Kidney capillary endothelial cell (primary cell): ENCODE measurements around the gene OLFM1.
"Not testable (repeated sequence)": the region's sequence is repeated elsewhere in the genome, so short reads cannot be mapped to it uniquely, and the experiment has no call there.

ENCODE experiments used
- DNase-seq: peaks from one replicate; pipeline ENCODE4 v3.0.0-alpha.2; 2018; ENCODE audit warnings: low spot score

OLFM1 gene

DNA sequence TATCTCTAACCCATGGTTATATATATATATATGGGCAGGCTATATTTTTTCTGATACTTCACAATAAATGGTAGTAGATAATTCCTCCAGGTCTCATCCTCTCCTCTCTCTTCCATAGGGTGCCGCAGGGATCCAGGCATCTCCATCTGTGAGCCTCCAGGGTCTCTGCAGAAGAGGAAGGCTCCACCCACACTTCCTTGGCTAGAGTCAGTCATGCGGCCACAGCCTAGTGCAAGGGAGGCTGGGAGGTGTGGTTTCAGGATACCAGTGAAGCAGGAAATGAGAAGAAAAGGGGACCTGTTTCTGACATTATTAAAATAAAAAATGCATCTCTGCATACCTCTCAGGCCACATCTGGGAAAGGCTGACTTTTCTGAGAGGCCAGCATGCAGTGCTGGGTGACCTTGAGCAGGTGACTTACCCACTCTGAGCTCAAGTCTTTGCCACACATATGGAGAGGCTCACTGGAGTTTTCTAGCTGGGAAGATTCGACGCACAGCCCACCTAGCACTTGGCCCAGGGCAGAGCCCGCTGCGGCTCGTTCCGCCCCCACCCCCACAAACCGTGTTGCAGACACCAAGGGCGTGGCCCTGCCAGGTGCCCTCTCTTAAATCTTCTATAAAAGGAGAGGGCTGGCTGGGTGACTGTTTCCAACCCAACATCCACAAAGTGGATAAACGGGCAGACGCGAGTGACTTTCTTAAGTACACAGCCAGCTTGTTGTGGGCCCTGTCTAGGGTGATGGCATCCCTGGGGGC is 47.9 kb downstream of the OLFM1 start:
- DNase-seq: no peak

DNA sequence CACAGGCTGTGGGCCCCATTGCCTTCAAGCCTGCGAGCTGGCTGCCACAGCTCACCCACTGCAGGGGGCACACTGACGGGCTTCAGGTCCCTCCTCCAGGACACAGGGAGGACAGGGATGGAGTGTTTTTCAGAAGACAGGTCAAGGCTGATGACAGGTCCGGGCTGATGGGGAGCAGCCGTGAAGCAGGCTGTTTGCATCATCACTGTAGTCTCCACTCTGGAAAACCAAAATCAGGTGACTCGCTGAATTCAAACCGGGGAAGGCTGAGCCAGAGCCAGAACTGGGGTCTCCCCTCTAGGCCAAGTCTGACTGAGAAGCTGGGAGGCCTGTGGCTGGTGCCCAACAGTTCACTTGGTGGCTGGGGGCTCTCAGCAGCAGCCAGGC is 48.5 kb downstream of the OLFM1 start:
- no peak for DNase-seq

DNA sequence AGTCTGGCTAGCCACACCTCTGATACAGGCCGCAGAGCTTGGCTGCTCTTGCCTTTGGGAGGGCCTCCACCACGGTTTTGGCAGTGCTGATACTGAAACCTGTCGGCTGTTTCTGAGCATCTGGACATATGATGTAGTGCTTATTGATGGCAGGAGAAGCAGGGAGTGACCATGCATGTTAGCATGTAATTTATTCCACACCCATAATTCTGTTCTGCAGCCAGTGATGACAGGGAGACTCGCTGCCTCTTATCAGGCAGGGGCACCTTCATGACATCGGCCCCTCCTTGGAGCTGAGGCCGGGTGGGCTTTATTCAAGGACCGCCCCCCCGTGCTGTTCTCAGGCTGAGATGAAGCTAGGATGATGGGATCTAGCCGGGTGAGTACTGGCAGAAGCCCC is 49.0 kb downstream of the OLFM1 start:
- no peak for DNase-seq

DNA sequence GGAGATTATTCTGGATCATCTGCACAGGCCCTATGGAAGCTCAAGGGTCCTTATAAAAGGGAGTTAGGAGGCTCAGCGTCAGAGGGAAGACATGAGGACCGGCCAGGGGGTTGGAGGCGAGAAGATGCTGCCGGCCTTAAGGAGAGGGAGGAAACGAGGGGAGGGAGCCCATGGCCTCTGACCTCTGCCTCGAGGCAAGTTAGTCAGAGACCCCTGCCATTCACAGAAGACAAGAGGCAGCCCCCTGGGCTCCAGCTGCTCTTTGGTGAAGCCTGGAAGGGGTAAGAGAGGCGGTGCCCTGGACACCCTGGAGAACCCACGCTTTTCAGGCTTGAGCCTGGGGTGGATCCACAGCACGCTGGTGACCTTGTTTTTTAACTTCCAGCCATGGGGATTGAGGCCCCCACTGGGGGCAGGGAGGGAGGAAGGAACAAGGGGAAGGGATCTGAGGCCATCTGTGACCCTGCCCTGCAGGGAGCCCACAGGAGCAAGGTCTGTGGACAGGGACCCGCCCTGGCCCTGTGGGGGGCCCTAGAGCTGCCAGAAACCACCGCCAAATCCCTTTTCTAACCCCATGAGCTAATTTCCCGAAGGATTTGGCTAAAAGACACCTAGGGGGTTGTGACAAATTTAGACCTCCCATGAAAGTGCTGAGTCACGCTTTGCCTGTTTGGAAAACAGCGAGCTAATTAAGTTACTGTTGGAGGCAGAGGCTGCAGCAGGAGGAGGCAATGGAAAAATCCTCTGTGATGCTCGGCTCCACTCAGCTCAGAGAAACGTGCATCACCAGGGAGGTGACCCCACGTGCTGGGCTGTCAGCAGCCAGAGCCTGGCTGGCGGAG is 49.7 kb downstream of the OLFM1 start:
- no peak for DNase-seq

DNA sequence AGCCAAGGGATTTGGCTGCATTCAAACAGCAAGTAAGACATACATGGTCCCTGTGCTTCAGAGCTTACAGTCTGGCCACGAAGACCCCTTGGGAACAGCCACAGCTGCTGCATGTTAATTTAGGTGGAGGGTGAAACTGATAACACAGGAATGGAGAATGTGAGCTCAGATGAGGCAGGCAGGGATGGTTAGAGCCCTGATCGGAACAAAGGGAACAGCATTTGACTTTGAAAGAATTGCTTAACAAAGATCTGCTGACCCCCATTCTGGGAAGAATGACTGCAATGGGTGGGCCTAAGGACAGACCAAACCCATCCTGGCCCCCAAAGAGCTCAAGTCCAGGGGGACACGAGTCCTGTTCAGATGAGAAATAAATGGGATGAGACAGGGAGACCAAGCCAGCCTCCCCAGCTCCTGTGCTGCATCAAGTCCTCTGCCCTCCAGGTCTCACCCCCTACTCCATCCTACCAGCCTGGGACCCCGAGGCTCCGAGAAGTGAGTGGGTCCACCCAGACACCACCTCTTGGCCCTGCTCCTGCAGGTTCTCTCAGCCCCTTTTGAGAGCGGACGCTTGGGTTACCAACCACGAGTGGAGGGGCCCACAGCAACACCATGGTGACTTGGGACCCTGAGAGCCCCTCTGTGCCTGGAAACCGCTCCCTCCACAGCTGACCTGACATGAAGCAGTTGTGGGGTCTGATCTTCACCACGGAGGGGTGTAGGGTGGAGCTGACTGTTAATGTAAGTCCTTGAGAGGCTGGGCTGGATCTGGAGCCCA is 50.8 kb downstream of the OLFM1 start:
- no peak for DNase-seq

DNA sequence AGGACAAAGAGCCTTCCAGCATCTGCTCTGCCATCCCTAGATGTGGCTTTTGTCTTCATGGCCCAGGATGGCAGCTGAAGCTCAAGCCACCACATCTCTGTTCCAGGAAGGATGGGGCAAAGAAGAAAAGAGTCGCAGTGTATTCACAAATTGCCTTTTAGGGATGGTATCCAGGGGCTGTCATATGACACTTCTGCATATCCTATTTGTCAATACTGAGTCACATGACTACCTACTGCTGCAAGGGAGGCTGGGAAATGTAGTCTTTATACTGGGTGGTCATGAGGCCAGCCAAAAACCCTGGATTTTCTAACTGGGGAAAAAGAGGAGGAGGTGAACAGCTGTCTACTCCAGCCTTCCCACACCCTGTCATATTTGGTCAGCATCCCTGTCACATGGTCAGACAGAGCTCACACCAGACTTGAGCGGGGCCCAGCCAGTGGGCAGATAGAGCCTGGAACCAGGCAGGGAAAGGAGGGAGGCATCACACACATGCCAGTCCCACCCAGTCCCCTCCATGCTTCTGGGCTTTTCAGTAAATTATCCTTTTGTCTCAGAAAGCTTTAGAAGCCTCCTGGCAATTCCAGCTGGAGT is 52.0 kb downstream of the OLFM1 start:
- DNase-seq: no peak

DNA sequence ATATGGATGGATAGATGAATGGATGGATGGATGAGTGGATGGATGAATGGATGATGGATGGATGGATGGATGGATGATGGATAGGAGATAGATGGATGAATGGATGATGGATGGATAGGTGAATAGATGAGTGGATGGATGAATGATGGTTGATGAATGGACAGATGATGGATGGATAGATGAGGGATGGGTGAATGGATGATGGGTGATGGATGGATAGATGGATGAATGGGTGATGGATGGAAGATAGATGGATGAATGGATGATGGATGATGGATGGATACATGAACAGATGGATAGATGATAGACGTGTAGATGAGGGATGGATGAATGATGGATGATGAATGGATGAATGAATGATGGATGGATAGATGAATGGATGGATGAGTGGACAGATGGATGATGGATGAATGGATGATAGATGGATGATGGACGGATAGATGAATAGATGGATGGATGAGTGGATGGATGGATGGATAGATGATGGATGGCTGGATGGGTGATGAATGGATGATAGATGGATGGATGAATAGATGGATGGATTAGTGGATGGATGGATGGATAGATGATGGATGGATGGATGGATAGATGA is 53.8 kb downstream of the OLFM1 start:
- DNase-seq: no peak

DNA sequence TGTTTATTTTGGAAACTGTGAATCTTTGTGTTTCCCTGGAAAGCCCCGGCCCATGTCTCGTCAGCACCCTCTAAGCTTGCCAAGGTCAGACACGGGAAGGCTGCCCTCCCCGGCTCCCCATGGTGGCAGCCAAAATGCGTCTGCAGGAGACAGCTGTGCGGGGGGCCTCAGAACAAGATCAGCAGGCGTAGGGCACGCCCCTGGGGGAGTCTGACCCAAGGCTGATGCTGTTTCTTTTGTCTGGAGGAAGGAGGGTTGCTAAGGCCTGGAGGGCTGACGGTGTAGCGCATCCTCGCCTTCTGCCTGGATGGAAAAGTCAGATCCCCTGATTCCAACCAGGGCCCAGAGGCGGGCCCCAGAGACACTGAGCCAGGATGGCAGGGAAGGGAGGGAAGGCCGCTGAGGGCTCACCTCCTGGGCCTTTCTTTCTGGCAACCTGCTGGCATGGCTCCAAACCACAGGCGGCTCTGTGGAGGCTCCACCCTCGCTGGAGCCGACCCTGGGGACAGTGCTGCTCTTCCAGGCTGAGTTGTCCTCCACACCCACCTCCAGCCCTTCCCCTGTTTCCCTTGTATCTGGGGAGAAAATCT is 57.2 kb downstream of the OLFM1 start:
- no peak for DNase-seq

DNA sequence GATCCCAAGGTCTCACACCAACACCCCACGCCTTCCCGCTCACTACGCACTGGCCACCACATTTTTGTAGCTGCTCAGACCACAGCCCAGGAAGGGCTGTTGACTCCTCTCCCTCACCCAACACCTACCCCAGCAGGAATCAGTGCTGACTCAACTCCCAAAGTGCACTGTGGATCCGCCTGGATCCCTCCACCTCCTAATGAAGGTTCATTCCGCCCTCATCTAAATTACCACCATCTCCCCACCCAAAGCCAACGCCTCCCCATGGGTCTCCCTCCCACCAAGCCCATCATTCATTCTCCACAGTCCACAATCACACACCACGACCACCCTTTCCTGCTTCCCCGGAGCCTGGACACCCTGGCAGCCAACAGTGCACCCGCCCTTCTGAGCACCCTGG is 57.8 kb downstream of the OLFM1 start:
- no peak for DNase-seq

DNA sequence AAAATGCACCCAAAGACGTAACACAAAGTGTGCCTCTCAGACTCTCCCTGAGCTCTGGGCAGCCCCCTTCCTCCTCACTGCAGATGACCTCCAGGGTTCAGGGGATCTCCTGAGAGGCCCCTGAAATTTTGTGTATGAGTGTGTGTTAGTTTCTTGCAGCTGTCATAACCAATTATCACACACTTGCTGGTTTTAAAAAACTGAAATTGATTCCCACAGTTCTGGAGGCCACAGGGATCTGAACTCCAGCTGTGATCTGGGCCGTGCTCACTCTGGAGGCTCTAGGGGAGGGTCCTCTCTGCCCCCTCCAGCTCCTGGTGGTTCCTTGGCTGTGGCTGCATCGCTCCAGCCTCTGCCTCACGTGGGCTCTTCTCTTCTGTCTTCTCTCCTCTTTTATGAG is 58.8 kb downstream of the OLFM1 start:
- DNase-seq: no peak

DNA sequence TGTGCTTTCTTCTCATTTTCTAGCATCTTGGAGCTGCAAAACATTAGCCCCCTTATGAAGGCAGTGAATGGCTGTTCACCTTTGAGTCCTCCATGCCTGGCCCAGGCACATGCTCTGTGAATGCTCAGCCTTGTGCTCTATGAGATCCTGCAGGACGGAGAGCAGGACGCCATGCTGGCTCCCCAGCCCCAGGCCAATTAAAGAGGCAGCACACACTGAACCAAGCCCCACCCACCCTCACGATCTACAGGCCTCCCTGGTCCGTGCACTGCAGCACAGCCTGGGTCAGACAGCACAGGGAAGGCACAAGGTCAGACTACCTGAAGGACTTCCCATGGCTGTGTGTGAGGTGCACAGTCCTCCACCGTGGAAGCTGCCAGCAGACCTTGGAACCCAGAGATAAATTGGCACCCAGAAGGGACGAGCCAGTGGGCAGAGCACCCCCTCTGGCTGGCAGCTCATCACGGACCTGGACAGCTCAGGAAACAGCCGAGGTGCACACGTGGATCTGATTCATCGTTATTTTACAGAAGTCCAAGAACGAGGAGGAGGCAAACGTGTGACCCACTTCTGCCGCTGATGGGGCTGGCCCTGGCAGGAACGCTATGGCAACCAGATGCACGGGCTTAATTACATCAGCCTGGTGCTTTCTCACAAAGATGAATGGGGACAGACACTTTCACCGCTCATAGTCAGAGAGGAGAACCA is 59.5 kb downstream of the OLFM1 start:
- no peak for DNase-seq

DNA sequence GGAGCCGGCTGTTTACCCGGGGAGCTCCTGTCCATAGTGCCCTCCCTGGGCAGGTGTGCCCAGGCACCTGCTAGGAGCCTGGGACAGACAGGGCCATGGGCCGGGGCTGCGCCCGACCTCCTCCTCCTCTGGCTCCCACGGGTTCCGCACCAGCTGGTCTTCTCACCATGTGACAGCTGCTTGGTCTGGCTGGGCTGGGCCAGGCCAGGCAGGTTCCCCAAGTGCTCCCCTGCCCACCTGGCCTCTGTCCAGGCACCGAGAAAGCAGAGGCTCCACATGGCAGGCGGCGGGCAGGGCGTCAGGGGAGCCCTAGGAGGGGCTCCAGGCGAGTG is 60.0 kb downstream of the OLFM1 start:
- DNase-seq: no peak

DNA sequence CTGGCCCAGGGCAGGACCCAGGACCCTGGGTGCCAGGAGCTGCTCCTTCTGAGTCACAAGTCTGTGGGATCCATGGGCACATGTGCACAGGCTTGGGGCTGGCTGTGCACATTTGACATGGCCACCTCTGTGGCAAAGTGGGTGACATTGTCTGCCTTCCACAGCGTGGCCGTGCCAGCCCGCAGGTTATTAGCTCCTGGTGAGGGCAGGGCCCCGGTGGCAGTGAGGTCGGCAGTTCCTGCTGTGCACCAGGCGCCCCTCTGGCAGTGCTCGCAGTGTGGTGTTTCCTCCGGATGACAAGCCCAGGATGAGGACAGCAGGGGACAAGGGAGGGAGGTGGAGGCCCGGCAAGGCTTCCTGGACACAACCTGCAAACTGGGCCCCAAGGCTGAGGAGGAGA is 60.5 kb downstream of the OLFM1 start:
- no peak for DNase-seq

DNA sequence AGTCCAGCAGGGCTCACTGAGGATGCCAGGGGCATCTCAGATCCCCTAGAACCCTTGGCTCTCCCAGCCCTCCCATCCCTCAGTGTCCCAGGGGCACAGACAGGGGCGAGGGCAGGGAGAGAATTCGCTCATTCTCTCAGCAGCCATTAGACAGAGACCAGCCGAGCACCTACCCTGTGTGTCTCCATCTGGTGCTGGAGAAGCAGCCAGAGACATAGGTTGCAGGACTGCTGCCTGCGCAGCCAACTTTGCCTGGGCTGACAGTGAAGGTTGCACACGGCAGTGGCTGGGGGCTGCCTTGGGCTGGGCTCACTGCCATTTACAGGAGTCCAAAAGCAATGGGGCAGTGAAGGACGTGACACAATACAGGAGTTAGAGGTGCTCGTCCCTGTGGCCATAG is 60.9 kb downstream of the OLFM1 start:
- no peak for DNase-seq

DNA sequence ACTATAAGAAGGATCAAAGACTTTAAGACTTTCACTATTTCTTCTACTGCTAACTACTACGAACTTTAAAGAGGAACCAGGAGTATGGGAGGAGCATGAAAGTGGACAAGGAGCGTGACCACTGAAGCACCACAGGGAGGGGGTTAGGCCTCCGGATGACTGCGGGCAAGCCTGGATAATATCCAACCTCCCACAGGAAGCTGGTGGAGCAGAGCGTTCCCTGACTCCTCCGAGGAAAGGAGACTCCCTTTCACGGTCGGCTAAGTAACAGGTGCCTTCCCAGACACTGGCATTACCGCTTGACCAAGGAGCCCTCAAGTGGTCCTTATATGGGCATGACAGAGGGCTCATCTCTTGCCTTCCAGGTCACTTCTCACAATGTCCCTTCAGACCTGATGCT is 62.4 kb downstream of the OLFM1 start:
- DNase-seq: not testable (repeated sequence)

DNA sequence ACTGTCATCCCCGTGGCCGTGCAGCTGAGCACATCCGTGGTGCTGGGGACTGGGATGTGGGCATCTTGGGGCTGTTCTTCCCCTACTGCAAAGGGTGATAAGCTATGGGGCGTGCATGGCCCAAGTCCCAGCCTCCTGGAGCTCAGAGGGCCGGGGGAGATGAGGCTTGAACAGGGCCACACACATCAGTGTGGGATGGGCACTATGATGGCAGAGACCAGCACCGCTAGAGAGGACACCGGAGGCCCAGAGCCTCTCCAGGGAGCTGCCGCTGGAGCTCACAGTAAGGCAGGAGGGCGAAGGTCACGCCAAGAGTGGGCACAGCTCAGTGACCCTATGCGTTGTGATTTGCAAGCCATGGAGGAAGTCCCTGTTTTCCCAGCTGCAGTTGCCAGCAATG is 63.5 kb downstream of the OLFM1 start:
- DNase-seq: no peak

DNA sequence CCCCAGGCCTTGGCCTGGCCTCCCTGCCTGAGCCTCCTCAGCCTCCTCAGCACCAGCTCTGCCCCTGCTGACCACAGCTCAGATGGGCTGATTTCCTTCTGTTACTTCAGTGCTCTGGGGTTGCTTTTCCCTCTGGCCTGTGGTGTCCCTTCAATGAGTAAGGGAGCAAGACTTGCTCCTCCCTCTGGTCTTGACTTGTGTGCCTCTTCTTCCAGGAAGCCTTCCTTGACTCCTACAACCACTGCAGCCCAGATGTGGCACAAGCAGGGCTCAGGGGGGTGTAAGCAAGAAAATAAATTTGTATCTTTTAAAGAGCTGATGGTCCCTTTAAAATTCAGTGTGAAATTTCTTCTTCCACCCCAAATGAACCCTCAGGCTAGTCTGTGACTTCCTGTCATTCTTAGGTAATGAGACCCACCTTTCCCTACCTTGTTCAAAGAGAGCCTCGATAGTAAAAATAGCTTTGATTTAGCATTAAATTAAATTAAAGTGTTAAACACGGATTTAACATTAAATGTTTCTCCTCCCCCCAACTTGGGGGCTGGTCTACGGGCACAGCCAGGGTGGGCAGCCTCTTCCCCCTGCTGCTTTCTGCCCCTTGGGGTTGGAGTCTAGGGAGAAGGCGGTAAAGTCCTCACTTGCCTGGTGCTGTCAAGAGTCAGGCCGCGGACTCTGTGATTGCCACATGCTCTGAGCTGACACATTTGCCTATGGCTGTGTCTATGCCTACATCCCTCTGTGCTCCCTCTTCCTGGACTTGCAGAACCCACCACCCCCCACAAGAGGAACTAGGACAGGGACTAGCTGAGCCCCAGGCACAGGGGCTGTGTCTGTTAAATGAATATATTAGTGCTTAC is 64.5 kb downstream of the OLFM1 start:
- no peak for DNase-seq

DNA sequence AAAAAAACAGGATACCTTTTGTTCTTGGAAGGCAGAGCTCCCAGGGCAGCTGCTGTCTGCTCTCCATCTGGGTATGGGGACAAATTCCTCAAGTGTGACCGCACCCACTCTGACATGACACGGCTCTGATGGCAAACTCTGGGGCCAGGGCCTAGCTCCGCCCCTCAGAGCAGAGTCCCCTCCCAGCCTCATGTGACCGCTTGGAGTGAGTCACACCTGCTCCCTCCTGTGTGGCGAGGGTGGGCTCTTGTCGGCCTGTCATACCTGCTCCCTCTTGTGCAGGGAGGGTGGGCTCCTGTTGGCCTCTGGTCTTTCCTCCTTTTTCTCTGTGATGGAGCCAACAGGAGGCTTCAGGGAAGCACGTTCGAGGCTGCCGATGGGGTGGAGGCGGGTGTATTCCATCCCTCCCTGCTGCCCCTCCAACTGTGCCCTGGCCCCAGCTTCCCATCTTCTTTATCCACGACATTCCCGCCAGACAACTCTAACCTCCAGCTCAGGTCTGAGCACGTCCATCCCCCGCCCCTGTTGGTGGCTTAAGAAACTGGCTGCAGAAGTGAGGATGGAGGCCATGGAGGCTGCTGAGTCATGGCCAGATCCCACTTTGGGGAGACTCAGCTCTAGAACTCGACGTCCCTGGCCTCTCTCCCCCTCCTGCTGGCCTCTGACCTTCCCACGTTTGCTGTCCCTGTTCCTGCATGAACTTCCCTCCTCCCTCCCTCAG is 65.3 kb downstream of the OLFM1 start:
- no peak for DNase-seq

DNA sequence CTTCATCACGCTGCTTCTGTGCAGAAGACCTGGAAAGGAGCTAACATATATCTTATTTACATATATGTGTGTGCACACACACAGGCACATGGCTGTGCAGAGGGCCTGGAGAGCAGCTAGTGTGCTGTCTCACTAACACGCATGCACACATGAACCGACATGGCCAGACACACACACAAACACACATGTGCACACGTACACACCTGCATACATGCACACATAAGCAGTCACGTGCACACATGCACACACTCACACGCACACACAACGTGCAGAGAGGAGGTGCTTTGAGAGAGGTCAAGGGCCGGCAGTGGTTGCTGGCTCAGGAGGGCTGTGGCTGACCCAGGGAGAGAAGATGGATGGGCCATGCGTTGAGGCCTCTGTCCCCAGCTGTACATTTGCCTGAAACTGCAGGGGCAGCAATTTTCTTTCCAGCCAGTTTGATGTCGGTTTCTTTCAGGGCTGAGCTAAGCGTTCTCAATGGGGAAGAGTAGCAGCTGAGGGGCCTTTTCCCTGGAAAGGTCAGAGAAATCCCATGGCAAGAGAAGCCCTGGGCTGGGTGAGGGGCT is 66.7 kb downstream of the OLFM1 start:
- DNase-seq: no peak
